Right lobe of liver (tissue), 6 donors: ENCODE results near the gene VTN. TPM values are rescaled to one million over a fixed set of nuclear protein-coding genes. Genes with fewer than 3 reads are reported as not detected.

Experiments
- ATAC-seq, 4 donors: fragments of 200-7000 bp; cut with Tn5 transposase; one replicate each; pipeline ENCODE4 v1.9.1; 2020; ENCODE audit warnings: mild to moderate bottlenecking in 4 of 4, moderate library complexity in 4 of 4
- DNase-seq, 3 donors: peaks; one replicate each; pipeline ENCODE4 v3.0.0-alpha.2; 2020
- H3K27ac ChIP-seq, 3 donors: fragments of 200-600 bp; one replicate each; pipeline ENCODE4 v1.8.0; 2022
- H3K27me3 ChIP-seq, 2 donors: fragments of 200-600 bp; one replicate each; pipeline ENCODE4 v1.8.0; 2022
- H3K36me3 ChIP-seq, 4 donors: fragments of 200-600 bp; sonication (generic) in 1 of 4; one replicate each; pipeline versions ENCODE4 v1.5.1 to v1.8.0; 2017 to 2022; ENCODE audit warnings: control low read depth in 1 of 4
- H3K4me1 ChIP-seq, 4 donors: fragments of 200-600 bp; sonication (generic) in 1 of 4; one replicate each; pipeline versions ENCODE4 v1.5.1 to v1.8.0; 2017 to 2022; ENCODE audit warnings: control low read depth in 1 of 4
- H3K4me3 ChIP-seq, 3 donors: fragments of 200-600 bp; one replicate each; pipeline ENCODE4 v1.8.0; 2022
- H3K9me3 ChIP-seq, 4 donors: fragments of 200-600 bp; sonication (generic) in 1 of 4; one replicate each; pipeline versions ENCODE4 v1.5.1 to v1.8.0; 2017 to 2022; ENCODE audit warnings: control low read depth in 1 of 4
- CTCF ChIP-seq, 4 donors: fragments of 200-600 bp in 3 of 4; fragments of 450-650 bp in 1 of 4; IDR thresholded peaks; one replicate each; pipeline versions ENCODE4 v1.5.1 to v1.8.0; 2016 to 2022; ENCODE audit warnings: antibody characterized with exemption in 4 of 4, mild to moderate bottlenecking in 2 of 4
- POLR2A ChIP-seq: fragments of 450-650 bp; IDR thresholded peaks from one replicate; pipeline ENCODE4 v1.6.1; 2017; ENCODE audit warnings: antibody characterized with exemption, mild to moderate bottlenecking
- WGBS: methylation state at CpG from one replicate; pipeline ENCODE4 v1.1.6; 2018; ENCODE audit warnings: low coverage, low lambda C conversion rate; ENCODE audit not compliant: insufficient coverage; ENCODE audit errors: missing lambda C conversion rate; 5-methylcytosine and 5-hydroxymethylcytosine counted together
- intact Hi-C, 2 donors: fragments of 100-400 bp; cut with DNase I; formaldehyde crosslinking; loops; one replicate each; pipeline versions ENCODE4 v1.11.2 to v1.14.1; 2022
- total RNA-seq, 6 experiments: library from RNA; depleted of rRNA in 2 of 6; stranded (reverse); fragments of >200 nt in 2 of 6; fragmentation: NEBNext Ultra II Directional in 3 of 6; extraction: Animal tissue kit (Norgen Biotek cat#: 25700) in 3 of 6; gene quantifications; one replicate each; pipeline versions ENCODE4 v1.1.0 to v1.2.4, GENCODE V29; 2016 to 2023
- donor health status: DM: no; HTN: yes; CAD: no.
- donor health status: DM: no; HTN: no; CAD: no.
- donor health status: DM: no; HTN: no; CAD: no.
- donor health status: DM: no; HTN: yes; CAD: no.
- donor health status: DM: no; HTN: yes; CAD: no.

VTN gene
- total RNA-seq, 6 experiments from 2014 or later: 2,747 to 3,771 (median 3,031) TPM

- intact Hi-C loops: no loop called here
- no peak for ATAC-seq
- 72% methylated on average over 5 of the region's 6 CpGs for WGBS
- Histone ChIP-seq H3K4me1 (peaks cover 0 to 20% (median 5%) of the 10 kb centered on the region in 4 donors), H3K27ac (no peak overlapping the region), H3K27me3 (no peaks in the 10 kb centered on the region), H3K4me3 (no peak overlapping the region), H3K36me3 (peaks cover 0 to 44% (median 17%) of the 10 kb centered on the region in 4 donors), H3K9me3 (no peaks in the 10 kb centered on the region)
- peak in 1 of 3 donors; percentile 15 for DNase-seq
- TF ChIP-seq CTCF (IDR thresholded peaks at IDR 0.05) (no peak), POLR2A (no peak)
These were observed 38.2 kb downstream of the VTN start for GRCh38 chr17:28331891-28332420.

GRCh38 chr17:28330671-28331070, 39.4 kb downstream of the VTN start:
- Histone ChIP-seq H3K27ac (no peak overlapping the region), H3K36me3 (peaks cover 0 to 57% (median 18%) of the 10 kb centered on the region in 4 donors), H3K27me3 (no peaks in the 10 kb centered on the region), H3K9me3 (no peaks in the 10 kb centered on the region), H3K4me3 (no peak overlapping the region), H3K4me1 (peaks cover 0 to 18% (median 2%) of the 10 kb centered on the region in 4 donors)
- intact Hi-C loops: no loop called here
- DNase-seq: peak in 1 of 3 donors; percentile 34
- ATAC-seq: no peak
- no CpG with 5 or more reads among the region's 5 CpGs for WGBS
- TF ChIP-seq CTCF (IDR thresholded peaks at IDR 0.05) (no peak), POLR2A (no peak)

GRCh38 chr17:28328325-28328724, 41.8 kb downstream of the VTN start:
- Histone ChIP-seq H3K4me3 (no peak overlapping the region), H3K36me3 (peaks cover 0 to 58% (median 18%) of the 10 kb centered on the region in 4 donors), H3K9me3 (no peaks in the 10 kb centered on the region), H3K4me1 (peaks cover 0 to 32% (median 9%) of the 10 kb centered on the region in 4 donors), H3K27me3 (no peaks in the 10 kb centered on the region), H3K27ac (no peak overlapping the region)
- intact Hi-C loops: no loop called here
- DNase-seq (peak in 1 of 3 donors; percentile 7), ATAC-seq (no peak)
- 58% methylated on average over 4 of the region's 4 CpGs for whole genome bisulfite sequencing
- TF ChIP-seq CTCF (IDR thresholded peaks at IDR 0.05): no peak
- no peak for TF ChIP-seq POLR2A

GRCh38 chr17:28327709-28328108, 42.4 kb downstream of the VTN start:
- no peaks in the 10 kb centered on the region for H3K9me3 ChIP-seq
- ATAC-seq: no peak
- H3K36me3 ChIP-seq: peaks cover 0 to 58% (median 18%) of the 10 kb centered on the region in 4 donors
- 73% methylated on average over 3 of the region's 3 CpGs for WGBS
- DNase-seq: no peak
- H3K27ac ChIP-seq: peak overlapping the region in 1 of 3 donors; percentile 3
- H3K27me3 ChIP-seq: no peaks in the 10 kb centered on the region
- H3K4me3 ChIP-seq: no peak overlapping the region
- peaks cover 0 to 38% (median 9%) of the 10 kb centered on the region in 4 donors for H3K4me1 ChIP-seq
- no peak for TF ChIP-seq CTCF (IDR thresholded peaks at IDR 0.05)
- intact Hi-C loops: no loop called here
